GM10266 (cell line): ENCODE measurements around the gene TRAPPC8.
"Not testable (repeated sequence)": the region's sequence is repeated elsewhere in the genome, so short reads cannot be mapped to it uniquely, and the experiment has no call there.

Experiments used
- DNase-seq: peaks from one replicate; pipeline ENCODE4 v3.0.0; 2012; ENCODE audit errors: extremely low spot score
- CTCF ChIP-seq: IDR thresholded peaks from 2 replicates; pipeline ENCODE4 v1.5.1; 2012; ENCODE audit warnings: mild to moderate bottlenecking, low read depth; ENCODE audit not compliant: control insufficient read depth, insufficient read depth; ENCODE audit errors: missing control alignments

Gene TRAPPC8

GRCh38 chr18:31954349-31954748 is 11.4 kb upstream of the TRAPPC8 start:
- DNase-seq: no peak

GRCh38 chr18:31953699-31954098 is 10.8 kb upstream of the TRAPPC8 start:
- not testable (repeated sequence) for DNase-seq

More at GRCh38 chr18:31954349-31954748, 11.4 kb upstream of the TRAPPC8 start:
- no peak for TF ChIP-seq CTCF

- no peak for TF ChIP-seq CTCF
Measured at GRCh38 chr18:31952223-31952622, 9.3 kb upstream of the TRAPPC8 start.

GRCh38 chr18:31950583-31950982 is 7.7 kb upstream of the TRAPPC8 start:
- no peak for TF ChIP-seq CTCF
- no peak for DNase-seq

More at GRCh38 chr18:31952223-31952622, 9.3 kb upstream of the TRAPPC8 start:
- DNase-seq: no peak

- DNase-seq: not testable (repeated sequence)
Measured at GRCh38 chr18:31948349-31948748, 5.4 kb upstream of the TRAPPC8 start.

GRCh38 chr18:31946305-31947046 is 3.5 kb upstream of the TRAPPC8 start:
- DNase-seq: no peak
- no peak for TF ChIP-seq CTCF

- DNase-seq: no peak
- no peak for TF ChIP-seq CTCF
Measured at GRCh38 chr18:31943878-31944816, 1.2 kb upstream of the TRAPPC8 start.
